GM19240 (cell line): ENCODE results near the gene CCDC138.
"Not testable (repeated sequence)": the region's sequence is repeated elsewhere in the genome, so short reads cannot be mapped to it uniquely, and the experiment has no call there.

Experiments used
- DNase-seq: peaks from one replicate; pipeline ENCODE4 v3.0.0; 2011; ENCODE audit warnings: low spot score; ENCODE audit not compliant: insufficient read length

CCDC138 gene, protein sequence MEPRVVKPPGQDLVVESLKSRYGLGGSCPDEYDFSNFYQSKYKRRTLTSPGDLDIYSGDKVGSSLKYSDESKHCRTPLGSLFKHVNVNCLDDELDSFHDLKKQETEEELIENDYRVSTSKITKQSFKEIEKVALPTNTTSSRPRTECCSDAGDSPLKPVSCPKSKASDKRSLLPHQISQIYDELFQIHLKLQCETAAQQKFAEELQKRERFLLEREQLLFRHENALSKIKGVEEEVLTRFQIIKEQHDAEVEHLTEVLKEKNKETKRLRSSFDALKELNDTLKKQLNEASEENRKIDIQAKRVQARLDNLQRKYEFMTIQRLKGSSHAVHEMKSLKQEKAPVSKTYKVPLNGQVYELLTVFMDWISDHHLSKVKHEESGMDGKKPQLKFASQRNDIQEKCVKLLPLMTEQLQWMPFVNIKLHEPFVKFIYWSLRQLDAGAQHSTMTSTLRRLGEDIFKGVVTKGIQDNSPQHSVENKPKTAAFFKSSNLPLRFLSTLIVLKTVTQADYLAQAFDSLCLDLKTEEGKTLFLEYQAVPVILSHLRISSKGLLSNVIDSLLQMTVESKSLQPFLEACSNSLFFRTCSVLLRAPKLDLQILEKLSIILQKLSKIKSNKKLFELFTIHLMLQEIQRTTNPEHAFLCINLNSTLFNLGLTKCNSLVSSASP

DNA sequence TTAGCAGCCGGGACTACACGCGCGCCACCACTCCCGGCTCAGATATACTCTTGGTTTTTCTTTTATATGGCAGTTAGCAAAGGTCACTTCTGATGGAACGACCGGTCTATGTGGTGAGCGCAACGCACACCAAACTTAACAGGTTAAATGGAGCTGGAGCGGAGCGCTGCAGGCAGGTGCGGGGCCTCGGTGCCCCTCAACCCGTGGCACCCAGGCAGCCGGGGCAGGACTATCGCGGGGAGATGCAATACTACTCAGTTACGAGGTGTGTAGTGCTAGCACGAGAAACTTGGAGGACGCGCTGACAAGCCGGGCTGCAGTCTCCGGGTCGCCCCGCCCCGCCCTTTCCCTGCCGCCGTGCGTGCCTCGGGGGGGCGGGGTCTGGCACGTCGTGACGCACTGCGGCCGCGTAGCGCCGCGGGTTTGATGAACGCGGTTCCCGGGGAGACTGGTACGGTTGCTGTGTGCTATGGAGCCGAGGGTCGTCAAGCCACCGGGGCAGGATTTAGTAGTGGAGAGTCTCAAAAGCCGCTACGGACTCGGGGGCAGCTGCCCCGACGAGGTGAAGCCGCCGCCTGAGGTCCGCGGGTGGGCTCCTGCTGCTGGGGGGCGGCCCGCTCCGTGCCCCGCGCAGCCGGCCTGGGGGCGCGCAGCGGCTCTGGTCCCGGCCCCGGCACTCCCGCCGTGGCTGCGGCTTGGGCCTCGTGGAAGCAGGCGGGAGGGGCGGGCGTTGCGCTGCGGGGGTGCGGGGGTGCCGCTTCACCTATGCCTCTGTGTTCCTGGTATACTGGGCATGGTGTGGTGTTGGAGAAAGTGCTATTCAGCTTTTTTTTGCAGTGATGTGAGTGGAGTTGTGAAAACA is at the start of gene CCDC138:
TSS of gene CCDC138 (plus strand) at position 418 of the 862 bp plus-strand sequence. CDS start at position 470, 52 bp downstream.
- peak; percentile 83 for DNase-seq

DNA sequence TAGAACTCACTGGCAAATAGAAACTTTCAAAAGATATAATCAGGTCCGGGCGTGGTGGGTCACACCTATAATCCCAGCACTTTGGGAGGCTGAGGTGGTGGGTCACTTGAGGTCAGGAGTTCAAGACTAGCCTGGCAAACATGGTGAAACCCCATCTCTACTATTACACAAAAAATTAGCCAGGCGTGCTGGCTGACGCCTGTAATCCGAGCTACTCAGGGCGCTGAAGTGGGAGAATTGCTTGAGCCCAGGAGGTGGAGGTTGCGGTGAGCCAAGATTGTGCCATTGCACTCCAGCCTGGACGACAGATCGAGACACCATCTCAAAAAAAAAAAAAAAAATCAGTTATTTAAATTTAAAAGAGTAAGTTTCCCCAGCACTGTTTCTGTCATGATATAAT is 28.6 kb upstream of the CCDC138 start:
- not testable (repeated sequence) for DNase-seq

DNA sequence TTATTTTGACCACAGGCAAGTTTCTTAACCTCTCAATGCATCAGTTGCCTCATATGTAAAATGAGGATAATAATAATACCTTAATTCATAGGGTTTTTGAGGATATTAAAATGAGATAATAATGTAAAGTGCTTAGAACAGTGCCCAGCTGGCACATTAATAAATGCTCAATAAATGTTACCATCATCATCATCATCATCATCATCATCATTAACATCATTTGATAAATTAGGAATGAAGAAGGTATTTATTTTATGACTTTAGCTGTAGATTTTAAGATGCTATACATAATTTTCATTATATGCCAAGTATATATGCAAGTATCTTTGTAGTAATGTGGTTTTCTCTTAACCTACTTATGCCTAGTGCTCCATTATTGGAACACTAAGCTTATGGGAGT is 24.0 kb upstream of the CCDC138 start:
- DNase-seq, result not testable (repeated sequence)

DNA sequence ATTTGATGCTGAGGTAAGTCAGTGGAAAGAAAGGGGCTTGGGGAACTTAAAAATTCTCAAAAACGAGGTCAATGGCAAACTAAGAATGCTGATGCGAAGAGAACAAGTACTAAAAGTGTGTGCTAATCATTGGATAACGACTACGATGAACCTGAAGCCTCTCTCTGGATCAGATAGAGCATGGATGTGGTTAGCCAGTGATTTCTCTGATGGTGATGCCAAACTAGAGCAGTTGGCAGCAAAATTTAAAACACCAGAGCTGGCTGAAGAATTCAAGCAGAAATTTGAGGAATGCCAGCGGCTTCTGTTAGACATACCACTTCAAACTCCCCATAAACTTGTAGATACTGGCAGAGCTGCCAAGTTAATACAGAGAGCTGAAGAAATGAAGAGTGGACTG is 19.9 kb upstream of the CCDC138 start:
- DNase-seq, result not testable (repeated sequence)

DNA sequence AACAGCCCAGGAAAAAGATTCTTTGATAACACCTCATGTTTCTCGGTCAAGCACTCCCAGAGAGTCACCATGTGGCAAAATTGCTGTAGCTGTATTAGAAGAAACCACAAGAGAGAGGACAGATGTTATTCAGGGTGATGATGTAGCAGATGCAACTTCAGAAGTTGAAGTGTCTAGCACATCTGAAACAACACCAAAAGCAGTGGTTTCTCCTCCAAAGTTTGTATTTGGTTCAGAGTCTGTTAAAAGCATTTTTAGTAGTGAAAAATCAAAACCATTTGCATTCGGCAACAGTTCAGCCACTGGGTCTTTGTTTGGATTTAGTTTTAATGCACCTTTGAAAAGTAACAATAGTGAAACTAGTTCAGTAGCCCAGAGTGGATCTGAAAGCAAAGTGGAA is 18.7 kb upstream of the CCDC138 start:
- DNase-seq, result not testable (repeated sequence)

DNA sequence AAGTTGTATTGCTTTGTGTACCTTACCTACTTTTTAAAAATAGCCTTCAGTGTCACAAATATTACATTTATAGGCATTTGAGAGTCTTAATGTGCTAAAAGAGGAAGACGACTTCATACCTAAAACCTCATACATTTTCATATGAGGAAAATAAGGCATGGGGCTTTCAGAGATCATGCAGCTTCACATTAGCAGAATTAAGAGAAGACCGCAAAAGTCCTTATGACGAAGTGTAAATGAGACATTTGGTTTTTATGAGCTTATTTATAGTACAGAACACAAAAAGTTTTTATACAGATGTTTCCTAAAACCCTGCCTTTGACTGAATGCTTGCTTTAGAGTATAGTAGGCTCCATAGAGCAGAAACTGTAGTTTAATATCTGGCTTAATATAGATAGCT is 10.1 kb upstream of the CCDC138 start:
- DNase-seq, result no peak

DNA sequence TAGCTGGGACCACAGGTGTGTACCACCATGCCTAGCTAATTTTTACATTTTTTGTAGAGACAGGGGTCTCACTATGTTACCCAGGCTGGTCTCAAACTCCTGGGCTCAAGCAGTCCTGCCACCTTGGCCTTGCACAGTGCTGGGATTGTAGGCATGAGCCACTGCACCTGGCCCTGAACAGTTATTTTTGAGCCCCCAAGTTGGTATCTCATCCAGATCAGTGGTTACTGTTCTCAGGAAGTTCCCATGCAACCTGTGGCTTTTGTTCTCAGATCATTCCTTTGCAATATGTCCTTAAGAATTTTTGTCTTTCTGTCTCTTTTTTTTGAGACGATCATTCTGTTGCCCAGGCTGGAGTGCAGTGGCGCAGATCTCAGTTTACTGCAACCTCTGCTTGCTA is 7.7 kb upstream of the CCDC138 start:
- no peak for DNase-seq

DNA sequence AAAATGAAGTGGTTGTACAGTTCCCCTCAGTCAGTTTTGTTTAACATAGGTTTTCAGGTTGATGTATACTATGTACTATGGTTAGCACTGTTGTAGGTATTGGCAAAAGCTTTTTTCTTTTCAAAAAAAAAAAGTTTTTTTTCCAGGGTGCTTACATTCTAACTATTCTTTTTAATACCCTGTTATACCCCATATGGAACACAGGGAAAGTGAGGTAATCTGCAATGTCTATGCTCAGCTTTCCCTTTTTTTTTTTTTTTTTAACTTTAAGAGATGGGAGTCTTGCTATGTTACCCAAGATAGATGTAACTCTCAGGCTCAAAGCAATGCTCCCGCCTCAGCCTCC is 590 bp upstream of the CCDC138 start:
- DNase-seq, result no peak

DNA sequence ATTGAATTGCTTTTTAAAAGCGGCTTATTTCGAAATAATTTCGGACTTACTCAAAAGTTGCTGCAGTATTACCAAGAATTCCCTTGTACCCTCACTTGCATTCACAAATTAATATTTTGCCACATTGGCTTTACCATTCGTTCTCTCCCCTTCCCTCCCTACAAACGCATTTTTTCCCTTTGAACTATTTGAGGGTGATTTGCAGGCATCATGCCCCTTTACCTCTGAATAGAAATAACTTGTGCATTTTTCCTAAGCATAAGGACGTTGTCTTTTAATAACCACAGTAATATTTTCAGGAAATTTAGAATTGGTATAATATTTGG is 608 bp downstream of the CCDC138 start:
- no peak for DNase-seq

DNA sequence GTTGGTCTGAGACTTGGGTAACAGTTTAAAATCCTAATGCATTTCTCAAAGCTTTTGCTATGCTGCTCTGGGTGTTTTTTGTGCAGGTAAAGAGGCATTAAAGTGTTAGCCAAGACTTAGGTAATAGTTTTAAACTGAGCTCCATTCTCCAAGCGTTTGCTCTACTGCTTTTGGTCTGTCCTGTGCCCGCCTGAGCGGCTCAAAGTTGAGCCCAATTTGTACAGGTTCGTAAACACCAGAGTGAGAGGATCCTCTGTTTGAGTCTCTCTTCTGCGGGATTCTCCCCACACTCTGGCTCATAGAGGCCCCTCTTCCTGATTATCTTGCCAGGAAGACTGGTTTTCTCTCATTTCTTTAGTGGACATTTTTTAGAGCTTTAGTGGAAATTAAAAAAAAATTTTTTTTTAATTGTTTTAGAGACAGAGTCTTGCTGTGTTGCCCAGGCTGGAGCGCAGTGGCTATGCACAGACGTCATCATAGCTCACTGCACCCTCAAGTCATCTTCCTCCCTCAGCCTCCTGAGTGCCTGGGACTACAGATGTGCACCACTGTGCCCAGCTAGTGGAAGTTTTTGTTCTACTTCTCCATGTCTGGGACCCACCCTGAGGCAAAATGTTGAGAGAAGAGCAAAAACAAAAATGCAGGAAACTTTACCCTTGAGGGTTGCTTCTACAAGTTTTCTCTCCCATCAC is 16.6 kb downstream of the CCDC138 start:
- DNase-seq, result no peak

DNA sequence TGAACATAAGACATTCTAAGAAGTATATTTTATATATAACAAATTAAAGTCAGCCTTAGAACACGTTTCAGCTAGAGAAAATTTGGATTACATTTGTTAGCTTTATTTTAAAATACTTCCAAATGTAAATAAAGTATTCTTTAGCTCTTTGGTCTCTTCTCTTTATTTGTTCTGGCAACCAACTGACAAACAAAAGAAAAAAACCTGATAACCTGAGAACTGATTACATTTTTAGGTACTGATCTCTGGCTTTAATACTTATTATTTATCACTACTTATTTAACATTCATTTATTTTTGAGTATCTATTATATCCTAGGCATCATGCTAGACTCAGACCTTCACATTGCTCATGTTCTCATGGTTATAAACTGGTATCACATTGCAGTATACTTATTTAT is 18.5 kb downstream of the CCDC138 start:
- DNase-seq, result no peak

DNA sequence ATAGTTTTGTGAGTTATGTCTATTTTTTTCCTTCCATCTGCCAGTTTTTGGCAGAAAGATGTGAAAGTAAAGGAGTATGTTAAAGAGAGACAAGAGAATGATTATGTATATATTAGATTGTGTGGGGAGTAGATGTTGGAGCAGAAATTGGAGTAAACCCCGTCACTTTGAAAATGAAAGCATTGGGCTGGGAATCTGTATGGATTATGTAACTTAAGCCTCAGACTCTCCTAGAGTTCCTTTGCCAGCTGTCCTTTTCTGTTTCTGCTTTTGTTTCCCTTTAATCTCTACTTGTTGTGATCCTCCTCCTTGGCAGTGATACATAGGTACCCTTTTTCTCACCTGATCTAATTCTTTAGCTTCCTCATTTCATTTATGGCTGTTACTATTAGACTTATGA is 19.2 kb downstream of the CCDC138 start:
- DNase-seq, result no peak

DNA sequence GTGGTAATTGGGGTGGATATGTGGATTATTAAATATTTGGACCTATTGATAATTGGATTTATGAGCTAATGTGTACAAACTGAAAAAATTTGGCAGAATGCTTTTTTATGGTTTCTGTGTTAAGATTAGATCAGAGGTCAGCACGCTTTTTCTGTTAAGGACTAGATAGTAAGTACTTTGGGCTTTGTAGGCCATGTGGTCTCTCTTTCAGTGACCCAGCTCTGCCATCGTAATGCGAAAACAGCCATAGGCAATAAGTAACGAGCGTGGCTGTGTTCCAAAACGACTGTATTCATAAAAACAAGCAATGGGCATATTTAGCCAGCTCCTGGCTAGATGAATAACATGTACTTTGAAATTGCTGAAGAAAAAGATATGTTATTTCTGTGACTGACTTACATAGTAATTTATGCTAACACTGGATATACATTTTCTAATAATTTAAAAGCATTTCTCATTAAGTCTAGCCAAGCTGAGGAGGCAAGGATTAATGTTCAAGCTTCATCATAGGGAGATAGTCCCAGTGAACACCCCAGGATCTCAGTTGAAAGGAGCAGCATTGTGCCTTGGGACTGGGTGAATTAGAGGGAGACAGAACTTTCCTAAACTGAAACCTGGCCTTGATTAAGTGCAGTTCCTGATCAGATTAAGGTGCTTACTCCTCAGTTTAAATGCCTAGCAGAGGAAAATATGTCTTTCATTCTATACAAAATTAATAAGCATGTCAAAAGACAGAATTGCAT is 20.0 kb downstream of the CCDC138 start:
- DNase-seq, result no peak

DNA sequence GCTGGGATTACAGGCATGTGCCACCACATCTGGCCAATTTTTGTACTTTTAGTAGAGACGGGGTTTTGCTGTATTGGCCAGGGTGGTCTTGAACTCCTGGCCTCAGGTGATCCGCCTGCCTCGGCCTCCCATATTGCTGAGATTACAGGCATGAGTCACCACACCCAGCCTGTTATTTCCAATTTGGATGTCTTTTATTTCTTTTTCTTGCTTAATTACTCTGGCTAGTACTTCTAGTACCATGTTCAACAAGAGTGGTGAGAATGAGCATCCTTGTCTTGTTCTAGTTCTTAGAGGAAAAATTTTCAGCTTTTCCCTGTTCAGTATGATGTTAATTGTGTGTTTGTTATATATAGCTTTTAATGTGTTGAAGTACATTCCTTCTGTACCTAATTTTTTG is 23.4 kb downstream of the CCDC138 start:
- DNase-seq, result no peak

DNA sequence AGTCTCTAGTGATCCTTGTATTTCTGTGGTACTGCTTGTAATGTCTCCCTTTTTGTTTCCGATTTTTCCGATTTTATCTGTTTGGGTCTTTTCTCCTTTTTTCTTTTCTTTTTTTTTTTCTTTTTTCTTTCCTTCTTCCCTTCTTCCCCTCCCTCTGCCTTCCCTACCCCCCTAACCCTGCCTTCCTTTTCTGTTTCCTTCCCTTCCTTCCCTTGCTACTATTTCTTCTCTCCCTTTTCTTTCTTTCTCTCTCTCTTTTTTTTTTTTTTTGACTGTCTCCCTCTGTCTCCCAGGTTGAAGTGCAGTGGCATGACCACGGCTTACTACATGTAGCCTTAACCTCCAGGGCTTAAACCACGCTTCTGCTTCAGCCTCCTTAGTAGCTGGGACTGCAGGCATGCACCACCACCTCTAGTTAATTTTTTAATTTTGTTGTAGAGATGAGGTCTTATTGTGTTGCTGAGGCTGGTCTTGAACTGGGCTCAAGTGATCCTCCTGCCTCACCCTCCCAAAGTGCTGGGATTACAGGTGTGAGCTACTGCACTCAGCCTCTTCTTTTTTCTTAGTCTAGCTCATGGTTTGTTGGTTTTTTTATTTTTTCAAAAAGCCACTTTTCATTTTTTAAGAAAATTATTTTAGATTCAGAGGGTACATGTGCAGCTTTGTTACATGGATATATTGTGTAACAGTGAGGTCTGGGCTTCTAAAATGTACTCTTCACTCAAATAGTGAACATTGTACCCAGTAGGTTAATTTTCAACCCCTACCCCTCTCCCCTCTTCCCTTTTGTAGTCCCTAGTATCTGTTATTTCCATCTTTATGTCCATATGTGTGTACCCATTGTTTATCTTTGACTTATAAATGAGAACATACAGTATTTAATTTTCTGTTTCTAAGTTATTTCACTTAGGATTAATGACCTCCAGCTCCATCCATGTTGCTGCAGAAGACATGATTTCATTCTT is 24.7 kb downstream of the CCDC138 start:
- no peak for DNase-seq

DNA sequence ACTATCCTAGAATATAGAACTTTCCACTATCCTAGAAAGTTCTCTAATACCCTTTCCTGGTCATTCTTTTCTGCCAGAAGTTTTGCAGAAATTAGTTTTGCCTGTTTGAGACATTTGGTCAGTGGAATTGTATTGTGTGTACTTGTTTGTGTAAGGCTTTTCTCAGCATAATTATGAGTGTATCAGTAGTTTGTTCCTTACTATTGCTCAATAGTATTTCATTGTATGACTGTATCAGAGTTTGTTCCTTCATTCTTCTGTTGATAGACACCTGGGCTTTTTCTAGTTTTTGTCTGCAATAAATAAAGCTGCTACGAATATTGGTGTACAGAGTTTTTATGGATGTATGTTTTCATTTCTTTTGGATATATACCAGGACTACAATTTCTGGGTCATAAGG is 27.2 kb downstream of the CCDC138 start:
- no peak for DNase-seq

DNA sequence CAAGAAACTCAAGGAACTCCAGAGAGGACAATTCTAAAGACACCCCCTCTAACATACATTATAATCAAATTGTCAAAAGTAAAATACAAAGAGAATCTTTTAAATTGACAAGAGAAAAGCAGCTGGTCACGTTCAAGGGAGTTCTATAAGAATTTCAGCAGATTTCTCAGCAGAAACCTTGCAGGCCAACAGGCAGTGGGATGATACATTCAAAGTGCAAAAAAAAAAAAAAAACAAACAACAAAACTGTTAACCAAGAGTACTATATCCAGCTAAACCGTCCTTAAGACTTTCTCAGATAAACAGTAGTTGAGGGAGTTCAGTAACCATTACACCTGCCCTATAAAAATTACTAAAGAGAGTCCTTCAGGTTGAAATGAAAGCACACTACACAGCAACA is 33.9 kb downstream of the CCDC138 start:
- no peak for DNase-seq

DNA sequence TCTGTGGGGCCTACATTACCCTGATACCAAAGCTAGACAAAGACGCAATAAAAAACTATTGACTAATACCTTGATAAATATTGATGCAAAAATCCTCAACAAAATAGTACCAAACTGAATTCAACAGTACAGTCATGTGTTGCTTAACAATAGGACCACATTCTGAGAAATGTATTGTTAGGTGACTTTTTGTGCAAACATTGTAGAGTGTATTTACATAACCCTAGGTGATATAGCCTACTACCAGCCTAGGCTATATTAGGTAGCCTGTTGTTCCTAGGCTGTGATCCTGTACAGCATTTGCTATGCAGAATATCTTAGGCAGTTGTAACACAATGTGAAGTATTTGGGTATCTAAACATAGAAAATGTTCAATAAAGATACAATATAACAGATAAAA is 36.7 kb downstream of the CCDC138 start:
- DNase-seq, result no peak

DNA sequence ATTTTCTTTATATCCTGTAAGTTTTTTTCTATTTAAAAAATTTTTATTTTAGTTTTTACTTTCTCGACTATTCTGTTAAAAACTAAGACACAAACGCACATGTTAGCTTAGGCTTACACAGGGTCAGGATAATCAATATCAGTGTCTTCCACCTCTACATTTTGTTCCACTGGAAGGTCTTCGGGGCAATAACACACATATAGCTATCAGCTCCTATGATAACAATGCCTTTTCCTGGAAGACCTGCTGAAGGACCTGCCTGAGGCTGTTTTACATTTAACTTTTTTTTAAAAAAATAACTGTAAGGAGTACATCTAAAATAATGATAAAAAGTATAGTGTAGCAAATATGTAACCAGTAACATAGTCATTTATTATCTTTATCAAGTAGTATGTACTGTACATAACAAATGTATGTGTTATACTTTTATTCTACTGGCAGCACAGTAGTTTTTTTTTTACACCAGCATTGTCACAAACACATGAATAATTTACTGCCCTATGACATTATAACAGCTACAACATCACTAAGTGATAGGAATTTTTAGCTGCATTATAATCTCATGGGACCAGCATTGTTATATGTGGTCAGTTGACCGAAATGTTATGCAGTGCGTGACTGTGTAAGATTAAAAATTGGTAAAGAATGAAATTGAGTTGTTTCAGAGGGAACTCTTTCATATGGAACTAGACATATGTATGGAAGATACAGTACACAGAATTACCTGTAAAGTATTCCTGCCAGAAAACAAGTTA is 37.9 kb downstream of the CCDC138 start:
- DNase-seq, result no peak
